Neuronal stem cell (in vitro differentiated cells): ENCODE data around the gene MCUR1.

ENCODE experiments used
- DNase-seq: peaks from one replicate; pipeline ENCODE4 v3.0.0-alpha.2; 2013; ENCODE audit warnings: low spot score
- H2AFZ ChIP-seq: one replicate; pipeline ENCODE4 v1.6.1; 2013; ENCODE audit warnings: mild to moderate bottlenecking, low read length, inconsistent platforms
- H2AK5ac ChIP-seq: 2 replicates; pipeline ENCODE4 v1.6.1; 2013; ENCODE audit warnings: low read depth, mild to moderate bottlenecking, inconsistent platforms, low read length, moderate library complexity, mixed read lengths
- H2BK120ac ChIP-seq: 2 replicates; pipeline ENCODE4 v1.6.1; 2013; ENCODE audit warnings: low read depth, mild to moderate bottlenecking, inconsistent platforms, low read length, moderate library complexity, mixed read lengths
- H2BK12ac ChIP-seq: one replicate; pipeline ENCODE4 v1.6.1; 2013; ENCODE audit warnings: low read length, inconsistent platforms
- H2BK15ac ChIP-seq: 2 replicates; pipeline ENCODE4 v1.6.1; 2013; ENCODE audit warnings: mild to moderate bottlenecking, low read length, inconsistent platforms, mixed read lengths
- H2BK5ac ChIP-seq: one replicate; pipeline ENCODE4 v1.6.1; 2013; ENCODE audit warnings: inconsistent platforms, mild to moderate bottlenecking, low read length, moderate library complexity
- H3K14ac ChIP-seq: one replicate; pipeline ENCODE4 v1.6.1; 2013; ENCODE audit warnings: low read length, inconsistent platforms
- H3K18ac ChIP-seq: 2 replicates; pipeline ENCODE4 v1.6.1; 2013; ENCODE audit warnings: low read length, inconsistent platforms
- H3K23ac ChIP-seq: 2 replicates; pipeline ENCODE4 v1.6.1; 2013; ENCODE audit warnings: low read depth, mild to moderate bottlenecking, mixed read lengths, low read length, inconsistent platforms; ENCODE audit not compliant: poor library complexity
- H3K27ac ChIP-seq: replicated peaks from 3 replicates; pipeline ENCODE4 v1.5.1; 2013; ENCODE audit warnings: low read length, inconsistent platforms
- H3K27me3 ChIP-seq, 3 experiments: 2 replicates each; pipeline ENCODE4 v1.6.1; 2013; ENCODE audit warnings: low read length in 3 of 3, mild to moderate bottlenecking in 2 of 3, inconsistent platforms in 1 of 3, low read depth in 1 of 3, mixed read lengths in 1 of 3, moderate library complexity in 1 of 3; ENCODE audit not compliant: control insufficient read depth in 3 of 3, insufficient read depth in 3 of 3
- H3K36me3 ChIP-seq, 2 donors: replicated peaks in 1 of 2; 2 replicates each; pipeline ENCODE4 v1.6.1; 2013; ENCODE audit warnings: low read length in 2 of 2; ENCODE audit not compliant: control insufficient read depth in 2 of 2, insufficient read depth in 2 of 2
- H3K4ac ChIP-seq: 2 replicates; pipeline ENCODE4 v1.6.1; 2013; ENCODE audit warnings: inconsistent platforms, mild to moderate bottlenecking, low read length, moderate library complexity
- H3K4me1 ChIP-seq, 2 donors: 1 replicate in 1 of 2; 2 replicates in 1 of 2; pipeline ENCODE4 v1.6.1; 2013; ENCODE audit warnings: low read length in 2 of 2, low read depth in 1 of 2; ENCODE audit not compliant: control insufficient read depth in 2 of 2, insufficient read depth in 1 of 2
- H3K4me2 ChIP-seq: one replicate; pipeline ENCODE4 v1.6.1; 2013; ENCODE audit warnings: mild to moderate bottlenecking, low read length, inconsistent platforms; ENCODE audit not compliant: insufficient read depth, poor library complexity, severe bottlenecking
- H3K4me3 ChIP-seq, 2 donors: 2 replicates each; pipeline ENCODE4 v1.5.1; 2013; ENCODE audit warnings: low read length in 2 of 2, mild to moderate bottlenecking in 2 of 2, inconsistent platforms in 1 of 2, moderate library complexity in 1 of 2
- H3K79me1 ChIP-seq: one replicate; pipeline ENCODE4 v1.6.1; 2013; ENCODE audit warnings: low read depth, mild to moderate bottlenecking, inconsistent platforms, low read length, moderate library complexity
- H3K9ac ChIP-seq: one replicate; pipeline ENCODE4 v1.6.1; 2013; ENCODE audit warnings: mild to moderate bottlenecking, low read depth, low read length, inconsistent platforms; ENCODE audit not compliant: poor library complexity
- H3K9me3 ChIP-seq, 2 donors: replicated peaks in 1 of 2; 2 replicates each; pipeline versions ENCODE3 to v1.6.1; 2013; ENCODE audit warnings: low read length in 2 of 2, mild to moderate bottlenecking in 2 of 2, inconsistent platforms in 1 of 2, low read depth in 1 of 2, mixed read lengths in 1 of 2, moderate library complexity in 1 of 2; ENCODE audit not compliant: control insufficient read depth in 2 of 2, insufficient read depth in 1 of 2
- H4K8ac ChIP-seq: one replicate; pipeline ENCODE4 v1.6.1; 2013; ENCODE audit warnings: low read depth, mild to moderate bottlenecking, inconsistent platforms, low read length, moderate library complexity
- H4K91ac ChIP-seq: one replicate; pipeline ENCODE4 v1.6.1; 2013; ENCODE audit warnings: low read length, low read depth, mild to moderate bottlenecking, inconsistent platforms; ENCODE audit not compliant: poor library complexity
- WGBS, 2 donors: extraction: QIAGEN DNeasy Blood & Tissue Kit; methylation state at CpG; one replicate each; pipeline ENCODE4 v1.1.7; 2013; ENCODE audit warnings: missing lambda C conversion rate in 2 of 2, mixed read lengths in 1 of 2; ENCODE audit not compliant: insufficient read length in 2 of 2, insufficient replicate concordance in 1 of 2; ENCODE audit errors: extremely low coverage in 2 of 2; 5-methylcytosine and 5-hydroxymethylcytosine counted together

Gene MCUR1

DNA sequence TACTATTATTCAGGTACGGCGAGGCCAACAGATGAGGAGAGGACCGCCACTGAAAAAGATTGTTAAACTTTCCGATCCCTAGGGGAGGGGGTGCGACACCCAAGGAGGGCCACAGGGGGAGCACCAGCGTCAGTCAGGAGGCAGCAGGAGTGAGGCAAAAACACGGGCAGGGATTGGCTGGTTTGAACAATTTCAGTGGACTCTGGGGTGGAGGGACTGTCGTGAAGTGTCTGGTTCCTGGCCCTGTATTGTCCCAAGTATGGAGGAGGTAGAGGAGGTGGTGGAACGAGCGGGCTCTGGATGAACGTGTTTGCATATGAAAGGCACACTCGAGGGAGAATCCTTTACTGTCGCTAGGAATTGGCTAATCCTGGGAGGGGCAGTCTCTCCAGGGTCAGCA is 32.5 kb upstream of the MCUR1 start:
- Histone ChIP-seq H3K27ac (peak overlapping the region; percentile 57), H3K4me3 (no peak overlapping the region), H2BK5ac (no peak overlapping the region), H3K4me1 (peaks cover 12 to 14% of the 10 kb centered on the region in 2 donors), H3K27me3 (no peaks in the 10 kb centered on the region), H2AK5ac (no peak overlapping the region), H3K18ac (peak overlapping the region; percentile 46), H3K23ac (no peak overlapping the region), H3K9ac (no peak overlapping the region), H4K91ac (no peak overlapping the region), H2BK12ac (no peak overlapping the region), H2BK15ac (no peak overlapping the region), H2BK120ac (no peak overlapping the region), H3K36me3 (no peaks in the 10 kb centered on the region), H3K14ac (no peak overlapping the region), H3K9me3 (no peaks in the 10 kb centered on the region), H3K79me1 (no peaks in the 10 kb centered on the region), H4K8ac (no peak overlapping the region), H3K4ac (no peak overlapping the region), H2AFZ (peak overlapping the region; percentile 85), H3K4me2 (no peak overlapping the region)
- no CpG with 5 or more reads among the region's 13 CpGs for WGBS, 2 donors
- peak; percentile 60 for DNase-seq

GRCh38 chr6:13841936-13842335 is 27.6 kb upstream of the MCUR1 start:
- H3K9ac ChIP-seq: no peak overlapping the region
- no peak overlapping the region for H2AFZ ChIP-seq
- no peak overlapping the region for H3K18ac ChIP-seq
- no peak overlapping the region for H2BK120ac ChIP-seq
- H2BK12ac ChIP-seq: no peak overlapping the region
- no CpG with 5 or more reads among the region's 5 CpGs for WGBS, 2 donors
- H2BK5ac ChIP-seq: no peak overlapping the region
- no peak overlapping the region for H3K23ac ChIP-seq
- H3K4me2 ChIP-seq: no peak overlapping the region
- no peak for DNase-seq
- no peaks in the 10 kb centered on the region for H3K9me3 ChIP-seq
- H3K14ac ChIP-seq: no peak overlapping the region
- H4K91ac ChIP-seq: no peak overlapping the region
- no peak overlapping the region for H4K8ac ChIP-seq
- peaks cover 2% of the 10 kb centered on the region in 2 donors for H3K4me1 ChIP-seq
- H2AK5ac ChIP-seq: no peak overlapping the region
- H3K79me1 ChIP-seq: peaks cover 2% of the 10 kb centered on the region
- H2BK15ac ChIP-seq: no peak overlapping the region
- H3K4ac ChIP-seq: no peak overlapping the region
- H3K27ac ChIP-seq: no peak overlapping the region
- no peak overlapping the region for H3K4me3 ChIP-seq
- no peaks in the 10 kb centered on the region for H3K36me3 ChIP-seq
- H3K27me3 ChIP-seq: peaks cover 0 to 2% (median 0%) of the 10 kb centered on the region in 3 experiments

DNA sequence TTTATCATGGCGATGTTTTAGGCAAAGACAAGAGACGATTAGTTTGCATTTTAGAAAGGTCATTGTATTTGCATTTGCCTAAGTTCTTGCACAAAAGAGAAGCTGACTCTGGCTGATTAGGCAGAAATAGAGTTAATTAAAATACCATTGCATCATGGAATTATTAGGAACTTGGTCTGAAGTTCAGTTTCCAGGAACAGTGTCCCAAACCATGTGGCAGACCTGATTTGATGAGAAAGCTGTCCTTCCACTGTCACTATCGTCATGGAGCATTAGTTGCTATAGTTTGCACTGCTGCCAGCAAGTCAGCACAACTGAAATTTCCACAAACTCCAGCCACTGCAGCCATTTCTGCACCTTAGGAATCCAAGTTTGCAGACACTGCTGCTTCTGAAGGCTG is 24.3 kb upstream of the MCUR1 start:
- H2AK5ac ChIP-seq: no peak overlapping the region
- no peak overlapping the region for H3K9ac ChIP-seq
- no peak overlapping the region for H3K27ac ChIP-seq
- no peaks in the 10 kb centered on the region for H3K9me3 ChIP-seq
- no peak overlapping the region for H4K8ac ChIP-seq
- H3K27me3 ChIP-seq: peaks cover 0 to 2% (median 0%) of the 10 kb centered on the region in 3 experiments
- peaks cover 0 to 2% of the 10 kb centered on the region in 2 donors for H3K4me1 ChIP-seq
- no peak for DNase-seq
- peak overlapping the region; percentile 41 for H3K14ac ChIP-seq
- H2BK12ac ChIP-seq: no peak overlapping the region
- H4K91ac ChIP-seq: no peak overlapping the region
- H3K4ac ChIP-seq: no peak overlapping the region
- no peak overlapping the region for H2BK120ac ChIP-seq
- WGBS, 2 donors: no CpG with 5 or more reads among the region's 3 CpGs
- H3K4me2 ChIP-seq: no peak overlapping the region
- no peak overlapping the region for H3K4me3 ChIP-seq
- H3K23ac ChIP-seq: no peak overlapping the region
- no peak overlapping the region for H2BK15ac ChIP-seq
- H2AFZ ChIP-seq: peak overlapping the region; percentile 18
- peaks cover 2% of the 10 kb centered on the region for H3K79me1 ChIP-seq
- no peak overlapping the region for H2BK5ac ChIP-seq
- H3K36me3 ChIP-seq: no peaks in the 10 kb centered on the region
- no peak overlapping the region for H3K18ac ChIP-seq

- no peak overlapping the region for H4K91ac ChIP-seq
- H3K27ac ChIP-seq: no peak overlapping the region
- peaks cover 0 to 2% of the 10 kb centered on the region in 2 donors for H3K4me1 ChIP-seq
- H3K79me1 ChIP-seq: no peaks in the 10 kb centered on the region
- WGBS, 2 donors: no CpG with 5 or more reads among the region's 5 CpGs
- no peak overlapping the region for H3K4ac ChIP-seq
- no peak overlapping the region for H4K8ac ChIP-seq
- peaks cover 0 to 2% (median 0%) of the 10 kb centered on the region in 3 experiments for H3K27me3 ChIP-seq
- no peak overlapping the region for H3K14ac ChIP-seq
- no peak overlapping the region for H2BK12ac ChIP-seq
- H3K9ac ChIP-seq: no peak overlapping the region
- H3K4me2 ChIP-seq: no peak overlapping the region
- H3K9me3 ChIP-seq: no peaks in the 10 kb centered on the region
- no peak overlapping the region for H2BK5ac ChIP-seq
- no peak overlapping the region for H2BK15ac ChIP-seq
- no peak overlapping the region for H3K23ac ChIP-seq
- H2BK120ac ChIP-seq: no peak overlapping the region
- no peaks in the 10 kb centered on the region for H3K36me3 ChIP-seq
- H3K4me3 ChIP-seq: no peak overlapping the region
- no peak overlapping the region for H3K18ac ChIP-seq
- H2AK5ac ChIP-seq: no peak overlapping the region
- no peak for DNase-seq
- no peak overlapping the region for H2AFZ ChIP-seq
These were observed 21.8 kb upstream of the MCUR1 start for GRCh38 chr6:13836170-13836569.
